DMS79 treated with DMSO at 0.1 percent for 48 hours (cell line): Measurements from ENCODE around the gene VWA5B2.

Experiments
- DNase-seq: peaks from one replicate; lab custom pipeline; 2025; lab: John Stamatoyannopoulos, UW

The VWA5B2 gene

GRCh38 chr3:184229394-184230080 is at the start of gene VWA5B2:
VWA5B2 (plus strand) TSS chr3:184229585; CDS start chr3:184230529, 944 bp downstream.
- peak; percentile 38 for DNase-seq

- no peak for DNase-seq
These were observed 49.2 kb upstream of the VWA5B2 start for GRCh38 chr3:184180165-184180564.

- no peak for DNase-seq
These were observed 47.8 kb upstream of the VWA5B2 start for GRCh38 chr3:184181596-184181995.

GRCh38 chr3:184183679-184184078 is 45.7 kb upstream of the VWA5B2 start:
- DNase-seq: no peak

GRCh38 chr3:184184546-184185230 is 44.7 kb upstream of the VWA5B2 start:
- no peak for DNase-seq

GRCh38 chr3:184185461-184186183 is 43.8 kb upstream of the VWA5B2 start:
- DNase-seq: peak; percentile 98

GRCh38 chr3:184186184-184186901 is 43.0 kb upstream of the VWA5B2 start, which contains the start of gene ABCF3:
ABCF3 (plus strand) TSS chr3:184186199; CDS start chr3:184186208, 9 bp downstream.
- no peak for DNase-seq

- DNase-seq: no peak
These were observed 42.5 kb upstream of the VWA5B2 start for GRCh38 chr3:184186902-184187207.

- DNase-seq: no peak
These were observed 41.3 kb upstream of the VWA5B2 start for GRCh38 chr3:184188080-184188479.

GRCh38 chr3:184189421-184189820 is 40.0 kb upstream of the VWA5B2 start:
- no peak for DNase-seq

GRCh38 chr3:184192889-184193288 is 36.5 kb upstream of the VWA5B2 start:
- DNase-seq: no peak

GRCh38 chr3:184193991-184194539 is 35.3 kb upstream of the VWA5B2 start:
- DNase-seq: no peak

GRCh38 chr3:184196536-184196935 is 32.8 kb upstream of the VWA5B2 start:
- DNase-seq: no peak

GRCh38 chr3:184198509-184198908 is 30.9 kb upstream of the VWA5B2 start:
- DNase-seq: no peak

- DNase-seq: no peak
These were observed 28.6 kb upstream of the VWA5B2 start for GRCh38 chr3:184200825-184201224.

GRCh38 chr3:184203526-184203925 is 25.9 kb upstream of the VWA5B2 start:
- no peak for DNase-seq

GRCh38 chr3:184209146-184209923 is 20.1 kb upstream of the VWA5B2 start:
- DNase-seq: no peak

GRCh38 chr3:184211297-184211696 is 18.1 kb upstream of the VWA5B2 start:
- no peak for DNase-seq

GRCh38 chr3:184211718-184212117 is 17.7 kb upstream of the VWA5B2 start:
- DNase-seq: no peak

GRCh38 chr3:184218814-184219213 is 10.6 kb upstream of the VWA5B2 start:
- DNase-seq: no peak

GRCh38 chr3:184222521-184222920 is 6.9 kb upstream of the VWA5B2 start:
- no peak for DNase-seq
